Activated CD8-positive, alpha-beta T cell treated with anti-CD3 and anti-CD28 coated beads, Interleukin-2, amount 10 ng/mL, durations not matched to agents 7 days and 5 days (primary cell): ENCODE measurements around the gene HTR3D. TPM values are rescaled to one million over a fixed set of nuclear protein-coding genes. Genes with fewer than 3 reads are reported as not detected.
"Not testable (repeated sequence)": the region's sequence is repeated elsewhere in the genome, so short reads cannot be mapped to it uniquely, and the experiment has no call there.

Experiments
- ATAC-seq: fragments of 150-1000 bp; cut with Tn5 transposase; one replicate; pipeline ENCODE4 v1.10.0; 2021; ENCODE audit warnings: moderate library complexity
- CTCF ChIA-PET: fragments of 350-600 bp; sonication (Branson Sonifier 250); formaldehyde crosslinking; loops from one replicate; lab custom pipeline; 2021; ENCODE audit warnings: antibody characterized with exemption; lab: Charles Lee
- POLR2A ChIA-PET: fragments of 350-600 bp; sonication (Branson Sonifier 250); formaldehyde crosslinking; loops from one replicate; lab custom pipeline; 2021; ENCODE audit warnings: antibody characterized with exemption; lab: Charles Lee
- DNase-seq: peaks from one replicate; pipeline ENCODE4 v3.0.0-alpha.2; 2020
- H3K27ac Mint-ChIP-seq: one replicate; pipeline ENCODE4 v1.8.0; 2021; ENCODE audit warnings: mild to moderate bottlenecking, mixed read lengths
- H3K27me3 Mint-ChIP-seq: one replicate; pipeline ENCODE4 v1.8.0; 2021; ENCODE audit warnings: low read depth, mixed read lengths
- H3K36me3 Mint-ChIP-seq: one replicate; pipeline ENCODE4 v1.8.0; 2021; ENCODE audit warnings: low read depth, mixed read lengths
- H3K4me1 Mint-ChIP-seq: one replicate; pipeline ENCODE4 v1.8.0; 2021; ENCODE audit warnings: low read depth, mixed read lengths
- H3K4me3 Mint-ChIP-seq: one replicate; pipeline ENCODE4 v1.8.0; 2021; ENCODE audit warnings: mild to moderate bottlenecking, mixed read lengths
- H3K9me3 Mint-ChIP-seq: one replicate; pipeline ENCODE4 v1.8.0; 2022; ENCODE audit warnings: mixed read lengths; ENCODE audit not compliant: insufficient read depth
- total RNA-seq, 2 experiments: library from RNA; stranded (reverse); gene quantifications; one replicate each; pipeline ENCODE4 v1.2.3, GENCODE V29; 2021

HTR3D gene
- total RNA-seq, 2 experiments from 2014 or later = not detected

DNA sequence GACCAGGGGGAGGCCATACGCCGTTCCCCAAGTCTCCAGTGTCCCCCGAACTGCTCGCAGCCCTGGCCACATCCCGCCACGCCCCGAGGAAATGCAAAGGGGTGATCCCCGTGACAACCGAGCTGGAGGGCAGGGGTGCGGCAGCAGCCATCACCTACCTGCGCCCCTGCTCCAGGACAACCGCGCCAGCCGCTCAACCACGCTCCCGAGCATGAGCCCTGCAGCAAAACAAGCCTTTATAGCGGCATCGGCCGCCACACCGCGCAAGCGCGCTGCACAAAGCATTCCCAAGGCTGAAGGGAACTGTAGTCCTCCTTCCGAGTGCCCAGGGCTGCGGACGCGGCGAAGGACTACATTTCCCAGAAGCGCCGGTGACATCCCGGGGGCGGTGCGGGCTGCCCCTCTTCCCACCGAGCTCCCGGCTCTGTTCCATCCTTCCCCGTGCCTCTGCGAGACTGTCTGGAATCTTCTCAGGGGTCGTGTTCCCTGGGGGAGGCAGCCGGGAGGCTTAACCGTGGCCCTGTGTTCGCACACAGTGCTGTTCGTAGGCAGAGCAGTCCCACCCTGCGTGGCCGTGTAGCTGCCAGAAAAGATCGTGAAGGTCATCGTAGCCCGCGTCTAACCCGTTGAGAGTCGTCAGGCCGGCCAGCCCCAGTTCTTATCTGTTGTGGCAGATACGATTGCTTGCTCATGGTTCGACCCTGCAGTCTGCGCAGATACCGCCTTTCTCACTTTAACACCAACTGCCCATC, 13.7 kb upstream of the HTR3D start, which contains the start of gene ABCC5:
ABCC5 (minus strand) TSS at position 213 of the 752 bp plus-strand sequence. CDS start 3,492 bp downstream, outside the sequence.
- ATAC-seq = peak; percentile 95
- Mint-ChIP-seq H3K36me3 (peaks cover 6% of the 10 kb centered on the region), H3K9me3 (no peaks in the 10 kb centered on the region), H3K4me3 (peak within 1 kb of the TSS; percentile 98), H3K27me3 (peaks cover 13% of the 10 kb centered on the region), H3K27ac (peak within 1 kb of the TSS; percentile 91), H3K4me1 (peaks cover 32% of the 10 kb centered on the region)
- POLR2A ChIA-PET = interaction anchor here (0.7 kb wide), 1 partner anchor 156 kb away, joined by 3 read pairs; no protein-coding TSS in a partner anchor
- peak; percentile 87 for DNase-seq
- CTCF ChIA-PET = interaction anchor here (0.6 to 1.5 kb wide), 19 partner anchors 8 to 441 kb away, joined by 3 to 13 read pairs (median 3); partner anchors contain the start of gene PARL

DNA sequence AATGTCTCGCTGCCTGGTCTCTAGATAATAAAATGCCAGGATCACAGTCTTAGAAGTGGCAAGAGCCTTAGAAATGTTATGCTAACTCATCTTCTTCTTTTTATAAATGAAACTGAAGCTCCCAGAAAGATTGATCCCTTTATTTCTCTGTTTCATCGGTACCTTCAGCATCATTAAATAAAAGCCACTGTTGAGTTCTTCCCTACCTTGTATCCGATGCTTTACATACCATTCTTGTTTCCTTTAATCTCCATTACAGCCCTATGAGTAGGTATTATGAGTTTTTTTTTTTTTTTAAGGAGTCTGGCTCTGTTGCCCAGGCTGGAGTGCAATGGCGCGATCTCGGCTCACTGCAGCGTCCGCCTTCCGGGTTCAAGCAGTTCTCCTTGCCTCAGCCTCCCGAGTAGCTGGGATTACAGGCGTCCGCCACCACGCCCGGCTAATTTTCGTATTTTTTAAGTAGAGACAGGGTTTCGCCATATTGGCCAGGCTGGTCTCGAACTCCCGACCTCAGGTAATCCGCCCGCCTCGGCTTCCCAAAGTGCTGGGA, 13.0 kb upstream of the HTR3D start:
- POLR2A ChIA-PET = interaction anchor here (0.7 kb wide), 1 partner anchor 156 kb away, joined by 3 read pairs; no protein-coding TSS in a partner anchor

DNA sequence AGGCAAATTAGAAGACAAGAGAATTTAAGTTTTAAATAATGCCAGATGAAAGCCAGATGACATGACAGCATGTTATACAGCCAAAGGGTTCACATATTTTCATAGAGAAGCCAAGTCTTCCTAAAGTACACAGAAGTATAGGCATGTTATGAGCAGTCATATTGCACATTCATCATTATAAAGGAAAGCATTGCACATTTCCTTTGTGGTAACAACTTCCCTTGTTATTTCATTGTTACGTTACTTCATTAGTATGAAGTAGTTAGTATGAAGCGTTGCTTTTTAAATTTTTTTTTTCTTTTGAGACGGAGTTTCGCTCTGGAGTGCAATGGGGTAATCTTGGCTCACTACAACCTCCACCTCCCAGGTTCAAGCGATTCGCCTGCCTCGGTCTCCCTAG, 9.2 kb upstream of the HTR3D start:
- H3K27ac Mint-ChIP-seq = no peak overlapping the region
- peaks cover 30% of the 10 kb centered on the region for H3K27me3 Mint-ChIP-seq
- no peak overlapping the region for H3K4me3 Mint-ChIP-seq
- POLR2A ChIA-PET = no interaction called here
- peaks cover 3% of the 10 kb centered on the region for H3K36me3 Mint-ChIP-seq
- no peaks in the 10 kb centered on the region for H3K9me3 Mint-ChIP-seq
- no peak for DNase-seq
- CTCF ChIA-PET = no interaction called here
- H3K4me1 Mint-ChIP-seq = peaks cover 17% of the 10 kb centered on the region
- no peak for ATAC-seq

More for the DNA sequence above, 13.0 kb upstream of the HTR3D start:
- DNase-seq = no peak
- Mint-ChIP-seq H3K9me3 (no peaks in the 10 kb centered on the region), H3K36me3 (peaks cover 5% of the 10 kb centered on the region), H3K27me3 (peaks cover 17% of the 10 kb centered on the region), H3K27ac (peak overlapping the region; percentile 91), H3K4me3 (peak overlapping the region; percentile 98), H3K4me1 (peaks cover 32% of the 10 kb centered on the region)
- ATAC-seq = no peak
- CTCF ChIA-PET = interaction anchor here (0.6 to 1.5 kb wide), 15 partner anchors 9 to 219 kb away, joined by 3 to 13 read pairs (median 4); partner anchors contain the start of gene PARL

DNA sequence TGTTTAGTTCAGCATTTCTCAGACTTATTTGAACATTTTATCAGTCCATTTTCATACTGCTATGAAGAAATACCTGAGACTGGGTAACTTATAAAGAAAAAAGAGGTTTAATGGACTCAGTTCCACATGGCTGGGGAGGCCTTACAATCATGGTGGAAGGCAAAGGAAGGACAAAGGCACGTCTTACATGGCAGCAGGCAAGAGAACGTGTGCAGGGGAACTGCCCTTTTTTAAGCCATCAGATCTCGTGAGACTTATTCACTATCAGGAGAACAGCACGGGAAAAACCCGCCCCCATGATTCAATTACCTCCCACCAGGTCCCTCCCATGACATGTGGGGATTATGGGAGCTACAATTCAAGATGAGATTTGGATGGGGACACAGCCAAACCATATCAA, 6.3 kb upstream of the HTR3D start:
- POLR2A ChIA-PET = interaction anchor here (0.6 kb wide), 1 partner anchor 51 kb away, joined by 3 read pairs; no protein-coding TSS in a partner anchor
- peaks cover 24% of the 10 kb centered on the region for H3K27me3 Mint-ChIP-seq
- CTCF ChIA-PET, ATAC-seq, H3K4me3 Mint-ChIP-seq, DNase-seq, H3K9me3 Mint-ChIP-seq, H3K27ac Mint-ChIP-seq, H3K36me3 Mint-ChIP-seq: not testable (repeated sequence)
- peaks cover 11% of the 10 kb centered on the region for H3K4me1 Mint-ChIP-seq

DNA sequence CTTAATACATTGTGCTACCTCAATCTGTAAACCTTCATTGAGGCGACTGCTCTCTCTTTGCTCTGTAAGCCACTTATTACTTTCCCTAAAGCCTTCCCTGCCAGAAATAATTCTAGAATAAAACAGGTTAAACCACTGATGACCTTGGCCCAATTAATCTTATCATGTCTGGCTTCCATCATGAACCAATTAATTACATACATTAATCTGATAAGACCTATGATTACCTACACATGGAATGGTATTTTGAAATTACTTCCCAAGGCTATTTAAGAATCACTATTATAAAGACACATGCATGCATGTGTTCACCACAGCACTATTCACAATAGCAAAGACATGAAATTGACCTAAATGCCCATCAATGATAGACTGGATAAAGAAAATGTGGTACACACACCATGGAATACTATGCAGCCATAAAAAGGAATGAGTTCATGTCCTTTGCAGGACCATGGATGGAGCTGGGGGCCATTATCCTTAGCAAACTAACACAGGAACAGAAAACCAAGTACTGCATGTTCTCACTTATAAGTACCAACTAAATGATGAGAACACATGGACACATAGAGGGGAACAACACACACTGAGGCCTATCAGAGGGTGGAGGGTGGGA, 3.2 kb upstream of the HTR3D start:
- H3K36me3 Mint-ChIP-seq, POLR2A ChIA-PET, CTCF ChIA-PET, H3K9me3 Mint-ChIP-seq, H3K27ac Mint-ChIP-seq, DNase-seq, H3K4me3 Mint-ChIP-seq, H3K4me1 Mint-ChIP-seq, ATAC-seq: not testable (repeated sequence)
- H3K27me3 Mint-ChIP-seq = peaks cover 14% of the 10 kb centered on the region

DNA sequence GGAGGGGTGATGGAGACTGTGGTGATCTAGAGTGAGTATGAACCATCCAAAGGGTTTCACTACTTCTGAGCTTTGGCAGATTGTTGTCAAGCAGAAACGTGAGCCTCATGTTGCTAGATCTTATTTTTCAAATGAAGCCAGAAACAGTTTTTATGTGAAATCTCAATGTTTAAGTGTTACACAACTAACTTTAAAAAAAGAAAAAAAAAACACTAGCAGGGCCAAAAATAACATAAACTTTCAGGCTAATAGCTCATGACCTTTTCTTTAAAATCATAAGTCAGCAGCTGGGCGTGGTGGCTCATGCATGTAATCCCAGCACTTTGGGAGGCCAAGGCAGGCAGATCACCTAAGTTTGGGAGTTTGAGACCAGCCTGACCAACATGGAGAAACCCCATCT, 2.1 kb upstream of the HTR3D start:
- POLR2A ChIA-PET = no interaction called here
- CTCF ChIA-PET = interaction anchor here (0.8 to 1.2 kb wide), 2 partner anchors 8 to 13 kb away, joined by 3 to 4 read pairs; no protein-coding TSS in a partner anchor
- no peak for ATAC-seq
- DNase-seq = no peak
- Mint-ChIP-seq H3K27me3 (peaks cover 9% of the 10 kb centered on the region), H3K36me3 (no peaks in the 10 kb centered on the region), H3K27ac (no peak overlapping the region), H3K4me1 (no peaks in the 10 kb centered on the region), H3K9me3 (no peaks in the 10 kb centered on the region), H3K4me3 (no peak overlapping the region)

DNA sequence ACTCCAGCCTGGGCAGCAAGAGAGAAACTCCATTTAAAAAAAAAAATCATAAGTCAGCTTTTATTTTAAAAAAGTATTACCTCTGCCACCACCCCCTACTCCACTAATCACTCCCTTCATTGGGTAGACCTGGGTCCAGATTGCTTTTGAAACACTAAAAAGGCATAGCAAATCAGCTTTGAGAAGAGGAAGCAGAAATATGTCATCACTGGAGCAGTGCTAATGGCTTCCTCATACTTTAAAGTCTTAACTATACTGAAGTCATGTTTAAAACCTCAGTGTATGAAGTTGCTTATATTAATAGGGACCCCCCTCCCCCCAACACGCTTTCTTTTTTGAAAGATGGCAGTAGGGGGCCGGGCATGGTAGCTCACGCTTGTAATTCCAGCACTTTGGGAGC, 1.0 kb upstream of the HTR3D start:
- POLR2A ChIA-PET = no interaction called here
- Mint-ChIP-seq H3K27me3 (peaks cover 6% of the 10 kb centered on the region), H3K9me3 (no peaks in the 10 kb centered on the region), H3K36me3 (no peaks in the 10 kb centered on the region), H3K27ac (no peak overlapping the region), H3K4me3 (no peak overlapping the region), H3K4me1 (no peaks in the 10 kb centered on the region)
- ATAC-seq (no peak), DNase-seq (no peak)
- CTCF ChIA-PET = interaction anchor here (1.2 kb wide), 1 partner anchor 14 kb away, joined by 3 read pairs; no protein-coding TSS in a partner anchor

DNA sequence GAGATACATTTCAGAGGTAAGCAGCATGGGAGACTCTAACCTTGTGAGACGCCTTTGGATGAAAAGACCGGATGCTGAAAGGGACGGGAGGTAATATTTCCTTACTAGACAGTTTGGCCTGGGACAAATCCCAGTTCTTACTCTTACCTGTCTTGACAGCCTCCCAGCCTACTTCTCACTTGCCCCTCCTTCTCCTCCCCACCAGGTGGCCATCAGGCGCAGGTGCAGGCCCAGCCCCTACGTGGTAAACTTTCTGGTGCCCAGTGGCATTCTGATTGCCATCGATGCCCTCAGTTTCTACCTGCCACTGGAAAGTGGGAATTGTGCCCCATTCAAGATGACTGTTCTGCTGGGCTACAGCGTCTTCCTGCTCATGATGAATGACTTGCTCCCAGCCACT, 6.3 kb downstream of the HTR3D start:
- H3K27ac Mint-ChIP-seq = no peak overlapping the region
- no peaks in the 10 kb centered on the region for H3K36me3 Mint-ChIP-seq
- ChIA-PET POLR2A (no interaction called here), CTCF (no interaction called here)
- H3K4me1 Mint-ChIP-seq = no peaks in the 10 kb centered on the region
- no peak for DNase-seq
- peaks cover 6% of the 10 kb centered on the region for H3K27me3 Mint-ChIP-seq
- H3K4me3 Mint-ChIP-seq = no peak overlapping the region
- no peak for ATAC-seq
- H3K9me3 Mint-ChIP-seq = no peaks in the 10 kb centered on the region

DNA sequence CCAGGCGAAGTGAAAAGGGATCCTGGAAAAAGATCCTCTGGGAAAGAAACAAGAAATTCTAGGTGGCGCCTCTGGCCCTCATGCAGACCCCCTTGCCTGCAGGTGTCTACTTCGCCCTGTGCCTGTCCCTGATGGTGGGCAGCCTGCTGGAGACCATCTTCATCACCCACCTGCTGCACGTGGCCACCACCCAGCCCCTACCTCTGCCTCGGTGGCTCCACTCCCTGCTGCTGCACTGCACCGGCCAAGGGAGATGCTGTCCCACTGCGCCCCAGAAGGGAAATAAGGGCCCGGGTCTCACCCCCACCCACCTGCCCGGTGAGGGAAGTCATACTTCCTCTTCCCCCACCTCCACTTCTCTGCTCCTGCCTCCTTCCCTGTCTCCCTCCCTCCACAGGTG, 6.8 kb downstream of the HTR3D start:
- ATAC-seq, H3K36me3 Mint-ChIP-seq, H3K9me3 Mint-ChIP-seq, H3K4me1 Mint-ChIP-seq, H3K27me3 Mint-ChIP-seq, POLR2A ChIA-PET, H3K27ac Mint-ChIP-seq, CTCF ChIA-PET, DNase-seq, H3K4me3 Mint-ChIP-seq: not testable (repeated sequence)

DNA sequence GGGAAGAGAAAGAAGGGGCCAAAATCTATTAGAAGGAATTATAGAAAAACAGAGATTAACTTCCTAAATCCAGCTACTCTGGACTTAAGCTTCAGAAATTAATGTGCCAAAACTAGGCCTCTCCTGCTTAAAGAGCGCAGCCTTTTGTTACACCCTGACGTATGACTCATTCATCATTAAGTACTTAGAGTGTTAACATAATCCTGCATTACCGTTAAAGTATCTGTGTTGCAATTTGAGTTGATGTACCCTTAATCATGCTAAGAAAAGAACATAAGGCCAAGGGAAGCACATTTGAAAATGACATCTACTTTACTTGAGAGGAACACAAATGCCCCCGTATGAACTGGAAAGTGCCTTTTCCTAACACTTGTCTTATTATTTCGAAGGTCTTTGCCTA, 7.9 kb downstream of the HTR3D start:
- Mint-ChIP-seq H3K4me3 (no peak overlapping the region), H3K9me3 (no peaks in the 10 kb centered on the region), H3K27me3 (peaks cover 6% of the 10 kb centered on the region), H3K4me1 (no peaks in the 10 kb centered on the region), H3K27ac (no peak overlapping the region), H3K36me3 (no peaks in the 10 kb centered on the region)
- DNase-seq (no peak), ATAC-seq (no peak)
- CTCF ChIA-PET = interaction anchor here (1.3 kb wide), 1 partner anchor 21 kb away, joined by 5 read pairs; the partner anchor contains the start of gene ABCC5
- POLR2A ChIA-PET = no interaction called here

DNA sequence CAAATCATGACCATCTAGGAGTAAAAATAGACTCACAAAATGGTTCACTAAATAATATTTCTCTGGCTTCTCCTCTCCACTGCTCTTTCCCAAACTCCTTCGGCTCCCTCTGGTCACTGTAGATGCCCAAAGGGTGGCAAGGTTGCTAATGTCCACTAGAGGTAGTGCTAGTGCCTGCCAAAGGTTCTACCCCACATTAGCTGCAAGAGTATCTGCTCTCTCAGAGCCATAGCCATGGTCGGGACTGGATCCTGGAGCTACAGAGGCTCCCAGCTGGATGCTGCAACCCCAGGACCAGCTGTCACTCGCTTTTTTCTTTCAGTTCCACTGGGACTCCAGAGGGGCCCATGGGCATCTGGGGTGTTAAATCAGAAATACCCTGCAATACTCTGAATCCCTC, 8.5 kb downstream of the HTR3D start:
- Mint-ChIP-seq H3K27ac (no peak overlapping the region), H3K36me3 (no peaks in the 10 kb centered on the region), H3K4me1 (no peaks in the 10 kb centered on the region), H3K27me3 (peaks cover 6% of the 10 kb centered on the region), H3K4me3 (no peak overlapping the region), H3K9me3 (no peaks in the 10 kb centered on the region)
- DNase-seq = no peak
- ATAC-seq = no peak
- POLR2A ChIA-PET = no interaction called here
- CTCF ChIA-PET = interaction anchor here (1.3 kb wide), 1 partner anchor 22 kb away, joined by 5 read pairs; the partner anchor contains the start of gene ABCC5
